ENCODE data around the gene STUB1. TPM values are rescaled to one million over a fixed set of nuclear protein-coding genes. Genes with fewer than 3 reads are reported as not detected.
A peak's percentile ranks its signal among the peaks of the same experiment; 100 is the strongest.

The STUB1 gene
- total RNA-seq, 1 donor from 2014 or later = 99.7 TPM

DNA sequence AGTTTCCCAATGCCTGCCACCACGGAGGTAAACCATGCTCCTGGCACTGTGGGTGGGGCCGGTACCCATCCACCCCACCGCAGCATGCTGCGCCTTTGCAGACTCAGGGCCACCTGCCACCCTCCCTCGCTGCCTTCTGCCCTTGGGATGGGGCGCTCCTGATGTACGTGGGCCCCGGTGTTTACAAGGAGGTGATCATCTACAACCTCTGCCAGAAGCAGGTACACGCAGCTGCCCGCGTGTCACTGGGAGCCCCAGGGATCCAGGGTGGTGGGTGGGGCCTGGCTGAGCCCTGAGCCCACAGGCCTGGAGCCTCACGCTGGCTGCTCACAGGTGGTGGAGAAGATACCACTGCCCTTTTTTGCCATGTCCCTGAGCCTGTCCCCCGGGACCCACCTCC lies 13.6 kb upstream of the STUB1 start:
- no peak for DNase-seq (ENCODE audit: low spot score)

- no peak for DNase-seq (ENCODE audit: low spot score)
Observed at GRCh38 chr16:667113-667779, 13.0 kb upstream of the STUB1 start.

- peak; percentile 94 for DNase-seq (ENCODE audit: low spot score)
Observed at GRCh38 chr16:667780-668518, 12.3 kb upstream of the STUB1 start, which contains the start of gene RHOT2. Gene RHOT2, plus strand, starts transcription at chr16:668132. Its CDS starts 68 bp downstream, at chr16:668200.

DNA sequence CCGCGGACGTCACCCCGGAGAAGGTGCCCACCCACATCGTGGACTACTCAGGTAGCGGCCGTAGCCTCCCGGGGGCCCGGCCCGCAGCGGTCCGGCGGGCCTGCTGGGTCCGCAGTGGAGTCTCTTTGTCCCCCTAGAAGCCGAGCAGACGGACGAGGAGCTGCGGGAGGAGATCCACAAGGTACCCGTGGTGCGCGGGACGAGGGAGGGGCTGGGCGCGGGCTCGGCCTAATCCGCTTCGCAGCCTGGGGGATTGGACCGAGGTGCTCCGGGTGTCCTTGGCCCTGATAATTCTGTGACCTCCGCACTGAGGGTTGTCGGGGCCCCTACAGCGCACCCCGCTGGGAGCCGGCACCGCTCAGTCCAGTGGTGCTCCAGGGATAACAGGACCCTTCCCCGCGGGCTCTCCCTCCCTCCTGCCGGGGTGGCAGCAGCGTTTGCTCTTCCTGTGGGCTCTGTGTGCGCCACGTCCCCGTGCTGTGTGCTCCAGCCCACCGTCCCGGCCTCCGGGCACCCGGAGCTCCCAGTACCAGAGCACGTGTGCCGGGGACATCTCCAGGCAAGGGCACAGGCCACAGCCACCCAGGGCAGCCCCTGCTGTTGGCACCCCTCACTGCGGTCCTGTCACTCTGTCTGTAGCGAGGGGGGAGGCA lies 11.6 kb upstream of the STUB1 start:
- no peak for DNase-seq (ENCODE audit: low spot score)

- DNase-seq (ENCODE audit: low spot score) = no peak
Observed at GRCh38 chr16:669666-670065, 10.5 kb upstream of the STUB1 start.

DNA sequence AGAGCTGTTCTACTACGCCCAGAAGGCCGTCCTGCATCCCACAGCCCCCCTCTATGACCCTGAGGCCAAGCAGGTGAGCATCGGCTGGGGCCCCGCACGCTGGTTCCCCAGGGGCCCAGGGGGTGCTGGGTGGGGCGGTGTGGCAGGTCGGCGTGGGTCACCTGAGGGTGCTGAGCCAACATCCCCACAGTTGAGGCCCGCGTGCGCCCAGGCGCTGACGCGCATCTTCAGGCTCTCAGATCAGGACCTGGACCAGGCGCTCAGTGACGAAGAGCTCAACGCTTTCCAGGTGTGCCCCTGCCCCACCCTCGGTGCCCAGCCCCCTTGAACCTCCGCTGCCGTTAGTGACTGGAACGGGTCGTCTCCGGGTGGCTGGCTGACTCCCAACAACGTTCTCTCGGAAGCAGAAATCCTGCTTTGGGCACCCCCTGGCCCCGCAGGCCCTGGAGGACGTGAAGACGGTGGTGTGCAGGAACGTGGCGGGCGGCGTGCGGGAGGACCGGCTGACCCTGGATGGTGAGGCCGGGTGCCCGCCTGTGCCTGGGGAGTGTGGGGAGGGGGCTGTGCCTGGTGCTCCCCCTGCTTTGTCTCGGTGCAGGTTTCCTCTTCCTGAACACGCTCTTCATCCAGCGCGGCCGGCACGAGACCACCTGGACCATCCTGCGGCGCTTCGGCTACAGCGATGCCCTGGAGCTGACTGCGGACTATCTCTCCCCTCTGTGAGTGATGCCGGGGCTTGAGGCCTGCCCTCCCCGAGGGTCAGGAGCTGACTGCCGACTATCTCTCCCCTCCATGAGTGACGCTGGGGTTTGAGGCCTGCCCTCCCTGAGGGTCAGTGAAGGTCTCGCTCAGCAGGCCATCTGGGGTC lies 9.5 kb upstream of the STUB1 start:
- DNase-seq (ENCODE audit: low spot score) = no peak

DNA sequence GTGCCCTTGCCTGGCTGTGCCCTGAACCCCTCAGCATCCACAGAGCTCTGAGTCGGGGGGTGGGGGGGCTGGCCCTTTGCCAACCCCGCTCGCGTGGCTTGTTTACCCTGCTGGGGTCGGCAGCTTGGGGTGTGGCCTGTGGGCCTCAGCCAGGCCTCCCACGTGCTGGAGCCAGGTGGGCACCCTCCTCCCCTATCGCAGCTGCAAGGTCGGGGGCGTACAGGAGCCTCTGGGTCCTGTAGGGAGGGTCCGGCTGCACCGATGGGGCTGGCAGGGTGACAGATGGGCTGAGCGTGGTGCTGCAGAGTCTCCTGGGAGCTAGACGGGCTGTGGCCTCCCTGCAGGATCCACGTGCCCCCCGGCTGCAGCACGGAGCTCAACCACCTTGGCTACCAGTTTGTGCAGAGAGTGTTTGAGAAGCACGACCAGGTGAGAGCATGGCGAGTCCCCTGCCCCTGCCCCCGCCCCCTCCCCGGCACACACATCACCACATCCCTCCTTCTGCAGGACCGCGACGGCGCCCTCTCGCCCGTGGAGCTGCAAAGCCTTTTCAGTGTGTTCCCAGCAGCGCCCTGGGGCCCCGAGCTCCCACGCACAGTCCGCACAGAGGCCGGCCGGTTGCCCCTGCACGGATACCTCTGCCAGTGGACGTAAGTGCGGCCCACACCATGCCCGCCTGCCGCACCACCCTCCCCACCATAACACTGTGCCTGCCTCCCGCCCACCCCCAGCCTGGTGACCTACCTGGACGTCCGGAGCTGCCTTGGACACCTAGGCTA lies 8.7 kb upstream of the STUB1 start:
- no peak for DNase-seq (ENCODE audit: low spot score)

DNA sequence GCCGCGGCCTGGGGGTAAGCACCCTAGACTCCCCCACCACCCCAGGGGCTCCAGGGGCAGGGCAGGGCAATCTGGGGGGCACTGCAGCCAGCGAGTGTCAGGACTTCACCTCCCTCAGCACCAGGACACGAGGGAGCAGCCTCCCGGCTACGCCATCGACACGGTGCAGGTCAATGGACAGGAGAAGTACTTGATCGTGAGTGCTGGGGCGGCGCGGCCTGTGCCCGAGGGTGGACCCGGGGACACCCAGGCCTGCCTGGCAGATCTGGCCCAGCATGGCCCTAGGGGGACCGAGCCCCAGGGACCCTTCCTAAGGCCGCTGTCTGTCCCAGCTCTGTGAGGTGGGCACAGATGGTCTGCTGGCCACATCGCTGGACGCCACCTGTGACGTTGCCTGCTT lies 7.8 kb upstream of the STUB1 start:
- no peak for DNase-seq (ENCODE audit: low spot score)

DNA sequence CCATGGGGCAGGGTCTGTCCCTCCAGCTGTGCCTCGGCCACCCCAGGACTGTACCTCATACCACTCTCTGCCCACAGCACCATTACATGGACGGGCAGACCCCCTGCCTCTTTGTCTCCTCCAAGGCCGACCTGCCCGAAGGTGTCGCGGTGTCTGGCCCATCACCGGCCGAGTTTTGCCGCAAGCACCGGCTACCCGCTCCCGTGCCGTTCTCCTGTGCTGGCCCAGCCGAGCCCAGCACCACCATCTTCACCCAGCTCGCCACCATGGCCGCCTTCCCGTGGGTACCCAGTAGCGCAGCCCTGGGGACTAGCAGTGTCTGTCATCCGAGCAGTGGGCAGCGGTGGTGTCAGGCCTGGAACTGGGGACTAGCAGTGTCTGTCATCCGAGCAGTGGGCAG lies 7.4 kb upstream of the STUB1 start:
- DNase-seq (ENCODE audit: low spot score) = no peak

DNA sequence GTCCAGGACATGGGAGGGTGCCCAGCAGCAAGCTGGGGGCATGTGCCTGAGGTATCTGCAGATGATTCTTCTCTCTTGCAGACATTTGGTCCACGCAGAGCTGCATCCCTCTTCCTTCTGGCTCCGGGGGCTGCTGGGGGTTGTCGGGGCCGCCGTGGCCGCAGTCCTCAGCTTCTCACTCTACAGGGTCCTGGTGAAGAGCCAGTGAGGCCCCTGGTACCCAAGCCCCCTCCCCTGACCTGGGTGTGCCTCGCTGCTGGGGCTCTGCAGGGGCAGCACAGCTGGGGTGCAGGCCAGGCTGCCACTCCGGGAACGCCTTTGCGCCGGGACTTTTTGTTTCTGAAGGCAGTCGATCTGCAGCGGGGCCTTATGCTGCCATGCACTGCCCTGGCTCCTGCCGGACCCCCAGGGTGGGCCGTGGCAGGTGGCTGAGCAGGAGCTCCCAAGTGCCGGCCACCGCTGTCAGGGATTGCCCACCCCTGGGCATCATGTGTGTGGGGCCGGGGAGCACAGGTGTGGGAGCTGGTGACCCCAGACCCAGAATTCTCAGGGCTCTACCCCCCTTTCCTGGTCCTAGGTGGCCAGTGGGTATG lies 6.7 kb upstream of the STUB1 start:
- no peak for DNase-seq (ENCODE audit: low spot score)

GRCh38 chr16:674214-674881 lies 5.9 kb upstream of the STUB1 start:
- no peak for DNase-seq (ENCODE audit: low spot score)

DNA sequence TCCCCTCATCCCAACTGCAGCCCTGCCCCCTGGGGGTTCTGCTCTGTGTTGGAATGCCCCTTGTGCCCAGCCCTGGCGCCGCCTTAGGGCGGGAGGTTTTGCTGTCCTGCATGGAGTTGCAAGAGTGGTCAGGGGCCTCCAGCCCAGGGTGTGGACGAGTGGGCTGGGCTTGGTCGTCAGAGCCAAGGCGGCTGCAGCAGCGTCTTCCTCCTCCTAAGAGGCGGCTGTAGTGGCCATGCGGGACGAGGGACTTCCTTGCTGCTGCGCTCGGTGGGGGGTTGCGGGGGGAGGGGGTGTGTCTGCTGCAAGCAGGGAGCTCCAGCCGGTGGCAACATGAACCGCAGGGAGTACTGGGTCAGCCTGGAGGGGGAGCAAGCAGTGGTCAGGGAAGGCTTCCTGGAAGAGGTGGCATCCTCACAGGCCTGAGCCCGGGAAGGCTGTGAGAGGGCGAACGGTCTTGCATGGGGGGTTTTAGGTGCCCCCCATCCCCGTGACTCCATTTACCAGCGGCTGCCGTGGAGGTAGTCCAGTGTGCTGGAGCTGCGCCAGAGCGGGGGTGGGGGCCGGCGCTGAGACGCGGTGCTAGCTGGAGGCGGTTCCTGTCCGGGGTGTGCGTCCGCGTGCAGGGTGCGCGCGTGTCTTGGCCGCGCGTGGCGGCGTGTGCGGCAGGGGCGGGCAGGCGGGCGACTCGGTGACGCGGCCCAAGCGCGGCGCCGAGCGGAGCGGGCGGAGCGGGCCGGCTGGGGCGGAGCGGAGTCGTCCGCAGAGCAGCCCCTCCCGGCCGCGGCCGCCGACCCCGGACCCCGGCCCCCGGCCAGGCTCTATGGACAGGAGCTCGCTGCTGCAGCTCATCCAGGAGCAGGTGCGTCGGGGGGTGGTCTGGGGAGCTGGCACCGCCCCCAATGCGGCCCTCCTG lies 5.0 kb upstream of the STUB1 start, which contains the start of gene RHBDL1:
Gene RHBDL1, plus strand, starts transcription at position 704 of the 916 bp plus-strand sequence. Its CDS starts 120 bp downstream, at position 824.
- DNase-seq (ENCODE audit: low spot score) = peak; percentile 32

DNA sequence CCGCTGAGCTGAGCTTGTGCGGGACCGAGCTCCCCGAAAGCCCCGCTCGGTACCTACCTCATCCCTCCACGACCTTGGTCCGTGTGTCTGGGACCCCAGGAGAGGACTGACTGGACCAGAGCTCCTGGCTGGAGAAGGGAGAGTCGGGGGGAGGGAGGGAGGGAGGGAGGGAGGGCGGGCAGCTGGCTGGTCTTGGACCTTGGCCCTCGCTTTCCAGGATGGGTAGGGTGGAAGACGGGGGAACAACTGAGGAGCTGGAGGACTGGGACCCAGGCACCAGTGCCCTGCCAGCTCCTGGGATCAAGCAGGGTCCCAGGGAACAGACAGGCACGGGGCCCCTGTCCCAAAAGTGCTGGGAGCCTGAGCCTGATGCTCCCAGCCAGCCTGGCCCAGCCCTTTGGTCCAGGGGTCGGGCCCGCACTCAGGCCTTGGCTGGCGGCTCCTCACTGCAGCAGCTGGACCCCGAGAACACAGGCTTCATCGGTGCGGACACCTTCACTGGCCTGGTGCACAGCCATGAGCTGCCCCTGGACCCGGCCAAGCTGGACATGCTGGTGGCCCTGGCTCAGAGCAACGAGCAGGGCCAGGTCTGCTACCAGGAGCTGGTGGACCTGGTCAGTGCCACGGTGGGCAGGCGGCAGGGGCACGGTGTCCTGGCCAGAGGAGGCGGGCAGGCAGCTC lies 4.2 kb upstream of the STUB1 start:
- DNase-seq (ENCODE audit: low spot score) = no peak

DNA sequence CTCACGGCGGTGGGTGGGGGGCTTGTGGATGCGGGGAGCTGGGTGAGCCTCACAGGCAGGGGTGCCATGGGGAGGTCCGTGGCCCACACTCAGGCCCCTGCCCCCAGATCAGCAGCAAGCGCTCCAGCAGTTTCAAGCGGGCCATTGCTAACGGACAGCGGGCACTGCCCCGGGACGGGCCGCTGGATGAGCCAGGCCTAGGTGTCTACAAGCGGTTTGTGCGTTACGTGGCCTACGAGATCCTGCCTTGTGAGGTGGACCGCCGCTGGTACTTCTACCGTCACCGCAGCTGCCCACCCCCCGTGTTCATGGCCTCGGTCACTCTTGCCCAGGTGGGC lies 3.7 kb upstream of the STUB1 start:
- no peak for DNase-seq (ENCODE audit: low spot score)

DNA sequence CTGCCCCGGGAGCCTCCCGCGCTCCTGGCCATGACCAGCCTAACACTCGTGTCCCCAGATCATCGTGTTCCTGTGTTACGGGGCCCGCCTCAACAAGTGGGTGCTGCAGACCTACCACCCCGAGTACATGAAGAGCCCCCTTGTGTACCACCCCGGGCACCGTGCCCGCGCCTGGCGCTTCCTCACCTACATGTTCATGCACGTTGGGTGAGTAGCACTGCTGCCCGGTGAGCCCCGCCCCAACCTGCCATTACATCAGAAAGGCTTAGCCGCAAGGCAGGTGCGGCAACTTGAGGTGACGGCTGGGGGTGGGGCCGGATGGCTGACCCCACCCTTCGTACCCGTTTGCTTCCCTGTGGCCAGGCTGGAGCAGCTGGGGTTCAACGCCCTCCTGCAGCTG lies 3.3 kb upstream of the STUB1 start:
- DNase-seq (ENCODE audit: low spot score) = peak; percentile 67

DNA sequence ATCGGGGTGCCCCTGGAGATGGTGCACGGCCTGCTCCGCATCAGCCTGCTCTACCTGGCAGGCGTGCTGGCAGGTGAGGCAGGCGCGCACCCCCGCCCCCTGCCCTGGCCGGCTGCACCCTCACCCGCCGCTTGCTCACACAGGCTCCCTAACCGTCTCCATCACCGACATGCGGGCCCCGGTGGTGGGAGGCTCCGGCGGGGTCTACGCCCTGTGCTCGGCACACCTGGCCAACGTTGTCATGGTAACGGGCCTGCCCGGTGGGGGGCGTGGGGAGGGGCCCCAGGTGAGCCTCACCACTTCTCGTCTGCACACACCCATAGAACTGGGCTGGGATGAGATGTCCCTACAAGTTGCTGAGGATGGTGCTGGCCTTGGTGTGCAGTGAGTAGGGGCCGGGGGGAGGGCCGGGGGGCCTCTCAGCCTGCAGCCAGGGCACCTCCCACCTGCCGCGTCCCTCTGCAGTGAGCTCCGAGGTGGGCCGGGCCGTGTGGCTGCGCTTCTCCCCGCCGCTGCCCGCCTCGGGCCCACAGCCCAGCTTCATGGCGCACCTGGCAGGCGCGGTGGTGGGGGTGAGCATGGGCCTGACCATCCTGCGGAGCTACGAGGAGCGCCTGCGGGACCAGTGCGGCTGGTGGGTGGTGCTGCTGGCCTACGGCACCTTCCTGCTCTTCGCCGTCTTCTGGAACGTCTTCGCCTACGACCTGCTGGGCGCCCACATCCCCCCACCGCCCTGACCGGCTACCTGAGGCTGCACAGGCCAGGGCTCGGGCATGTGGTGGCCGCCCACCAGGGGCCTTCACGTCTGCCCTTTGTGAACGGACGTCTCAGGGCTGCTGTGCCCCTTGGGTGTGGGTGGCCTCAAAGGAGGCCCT lies 2.7 kb upstream of the STUB1 start:
- DNase-seq (ENCODE audit: low spot score) = no peak

GRCh38 chr16:678209-678857 lies 1.9 kb upstream of the STUB1 start:
- DNase-seq (ENCODE audit: low spot score) = no peak
